ENCODE data around the gene BRPF1.

GRCh38 chr3:9703736-9704346 is 27.7 kb upstream of the BRPF1 start, which contains the start of gene CPNE9:
- TF ChIP-seq, protein P1, sequence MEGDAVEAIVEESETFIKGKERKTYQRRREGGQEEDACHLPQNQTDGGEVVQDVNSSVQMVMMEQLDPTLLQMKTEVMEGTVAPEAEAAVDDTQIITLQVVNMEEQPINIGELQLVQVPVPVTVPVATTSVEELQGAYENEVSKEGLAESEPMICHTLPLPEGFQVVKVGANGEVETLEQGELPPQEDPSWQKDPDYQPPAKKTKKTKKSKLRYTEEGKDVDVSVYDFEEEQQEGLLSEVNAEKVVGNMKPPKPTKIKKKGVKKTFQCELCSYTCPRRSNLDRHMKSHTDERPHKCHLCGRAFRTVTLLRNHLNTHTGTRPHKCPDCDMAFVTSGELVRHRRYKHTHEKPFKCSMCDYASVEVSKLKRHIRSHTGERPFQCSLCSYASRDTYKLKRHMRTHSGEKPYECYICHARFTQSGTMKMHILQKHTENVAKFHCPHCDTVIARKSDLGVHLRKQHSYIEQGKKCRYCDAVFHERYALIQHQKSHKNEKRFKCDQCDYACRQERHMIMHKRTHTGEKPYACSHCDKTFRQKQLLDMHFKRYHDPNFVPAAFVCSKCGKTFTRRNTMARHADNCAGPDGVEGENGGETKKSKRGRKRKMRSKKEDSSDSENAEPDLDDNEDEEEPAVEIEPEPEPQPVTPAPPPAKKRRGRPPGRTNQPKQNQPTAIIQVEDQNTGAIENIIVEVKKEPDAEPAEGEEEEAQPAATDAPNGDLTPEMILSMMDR (IDR thresholded peaks at IDR 0.05) = no peak
- TF ChIP-seq POLR2A (IDR thresholded peaks at IDR 0.05) = no peak

All from right lobe of liver (tissue), 4 donors.